Measurements from ENCODE around the gene ARHGDIA.

DNA sequence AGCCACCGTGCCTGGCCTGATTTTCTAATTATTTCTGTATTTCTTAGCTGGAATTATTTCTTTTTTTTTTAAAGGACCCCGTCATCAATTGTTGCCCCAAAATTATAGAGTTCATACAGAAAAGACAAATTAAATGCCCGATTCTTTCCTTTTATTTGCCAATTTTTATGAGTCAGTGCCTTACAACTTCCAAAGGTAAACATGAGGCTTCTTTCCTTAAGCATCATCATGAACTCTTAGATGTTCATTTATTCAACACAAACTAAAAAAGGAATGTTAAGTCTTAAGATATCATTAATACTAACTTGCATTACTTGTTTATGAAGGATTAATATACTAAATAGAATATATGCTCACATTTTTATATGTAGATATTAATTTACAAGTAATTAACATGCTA lies 7.2 kb upstream of the ARHGDIA start:
- TF ChIP-seq POLR2AphosphoS5 (IDR thresholded peaks at IDR 0.05; ENCODE audit: insufficient read depth in 1 of 2, low read depth in 1 of 2) (no peak), CTCF (IDR thresholded peaks at IDR 0.05) (no peak), POLR2A (IDR thresholded peaks at IDR 0.05) (no peak)

Measured in vagina (tissue), 2 donors.